Middle frontal gyrus (tissue), 1 donor: ENCODE measurements around the gene TSR2.

Source experiments
- DNase-seq: peaks from one replicate; pipeline ENCODE4 v3.0.0-alpha.2; 2015; ENCODE audit warnings: low spot score; ENCODE audit errors: extremely low spot score

The TSR2 gene

GRCh38 chrX:54439960-54440871, at the start of gene TSR2:
Gene TSR2, plus strand, starts transcription at chrX:54440404. Its CDS starts 18 bp downstream, at chrX:54440422.
- DNase-seq, result peak; percentile 57

- DNase-seq, result no peak
Observed at GRCh38 chrX:54397113-54397512, 43.1 kb upstream of the TSR2 start.

- no peak for DNase-seq
Observed at GRCh38 chrX:54407266-54407665, 32.9 kb upstream of the TSR2 start.

- no peak for DNase-seq
Observed at GRCh38 chrX:54411732-54412131, 28.5 kb upstream of the TSR2 start.

- no peak for DNase-seq
Observed at GRCh38 chrX:54413753-54414152, 26.5 kb upstream of the TSR2 start.

- DNase-seq, result no peak
Observed at GRCh38 chrX:54415534-54416350, 24.5 kb upstream of the TSR2 start.

GRCh38 chrX:54416965-54417364, 23.2 kb upstream of the TSR2 start:
- DNase-seq, result no peak

GRCh38 chrX:54419559-54420302, 20.5 kb upstream of the TSR2 start:
- DNase-seq, result no peak

- no peak for DNase-seq
Observed at GRCh38 chrX:54422168-54422567, 18.0 kb upstream of the TSR2 start.

- DNase-seq, result no peak
Observed at GRCh38 chrX:54423161-54423888, 16.9 kb upstream of the TSR2 start.

GRCh38 chrX:54427837-54428424, 12.3 kb upstream of the TSR2 start:
- DNase-seq, result no peak

- DNase-seq, result no peak
Observed at GRCh38 chrX:54430519-54430918, 9.7 kb upstream of the TSR2 start.

- no peak for DNase-seq
Observed at GRCh38 chrX:54435121-54435520, 5.1 kb upstream of the TSR2 start.

- no peak for DNase-seq
Observed at GRCh38 chrX:54442790-54443189, 2.6 kb downstream of the TSR2 start.

GRCh38 chrX:54444752-54445151, 4.5 kb downstream of the TSR2 start:
- DNase-seq, result no peak

GRCh38 chrX:54446084-54446483, 5.9 kb downstream of the TSR2 start:
- no peak for DNase-seq

GRCh38 chrX:54447461-54447860, 7.3 kb downstream of the TSR2 start:
- no peak for DNase-seq

- no peak for DNase-seq
Observed at GRCh38 chrX:54449929-54450328, 9.7 kb downstream of the TSR2 start.

GRCh38 chrX:54452920-54453319, 12.7 kb downstream of the TSR2 start:
- DNase-seq, result no peak

GRCh38 chrX:54470054-54470760, 30.0 kb downstream of the TSR2 start:
- DNase-seq, result no peak
